Stimulated activated CD8-positive, alpha-beta memory T cell treated with anti-CD3 and anti-CD28 coated beads, Interleukin-12 subunit alpha, Interleukin-12 subunit beta, amount 100 ng/mL, for 24 hours (primary cell): Measurements from ENCODE around the gene ATMIN.

Experiments used
- DNase-seq: peaks from one replicate; pipeline ENCODE4 v3.0.0-alpha.2; 2020; ENCODE audit errors: extremely low read depth

The ATMIN gene

GRCh38 chr16:81067166-81067565, 31.5 kb downstream of the ATMIN start:
- no peak for DNase-seq

- DNase-seq: no peak
Observed at GRCh38 chr16:81069063-81069462, 33.4 kb downstream of the ATMIN start.

- no peak for DNase-seq
Observed at GRCh38 chr16:81070979-81071378, 35.3 kb downstream of the ATMIN start.

- no peak for DNase-seq
Observed at GRCh38 chr16:81071805-81072204, 36.2 kb downstream of the ATMIN start.

- no peak for DNase-seq
Observed at GRCh38 chr16:81073560-81074330, 38.1 kb downstream of the ATMIN start.

GRCh38 chr16:81076566-81077075, 41.0 kb downstream of the ATMIN start:
- DNase-seq: peak; percentile 73

- DNase-seq: peak; percentile 92
Observed at GRCh38 chr16:81077076-81077940, 41.7 kb downstream of the ATMIN start, which contains the start of gene C16orf46. TSS of gene C16orf46 (minus strand) at chr16:81077238. CDS start at chr16:81063955, 13,283 bp downstream.

GRCh38 chr16:81080233-81080632, 44.6 kb downstream of the ATMIN start:
- no peak for DNase-seq

GRCh38 chr16:81081014-81081413, 45.4 kb downstream of the ATMIN start:
- DNase-seq: no peak

- no peak for DNase-seq
Observed at GRCh38 chr16:81088836-81089235, 53.2 kb downstream of the ATMIN start.

GRCh38 chr16:81094771-81095251, 59.2 kb downstream of the ATMIN start:
- no peak for DNase-seq

GRCh38 chr16:81095653-81095952, 60.0 kb downstream of the ATMIN start:
- DNase-seq: no peak

GRCh38 chr16:81095953-81096714, 60.5 kb downstream of the ATMIN start, which contains the start of gene GCSH:
TSS of gene GCSH (minus strand) at chr16:81096395. CDS start at chr16:81096278, 117 bp downstream.
- peak; percentile 99 for DNase-seq

GRCh38 chr16:81096715-81097208, 61.1 kb downstream of the ATMIN start:
- DNase-seq: no peak
